ENCODE measurements around the gene BLTP1. TPM values are rescaled to one million over a fixed set of nuclear protein-coding genes. Genes with fewer than 3 reads are reported as not detected.

BLTP1 gene
- total RNA-seq, 4 donors from 2014 or later, result 169 to 178 (median 173) TPM

DNA sequence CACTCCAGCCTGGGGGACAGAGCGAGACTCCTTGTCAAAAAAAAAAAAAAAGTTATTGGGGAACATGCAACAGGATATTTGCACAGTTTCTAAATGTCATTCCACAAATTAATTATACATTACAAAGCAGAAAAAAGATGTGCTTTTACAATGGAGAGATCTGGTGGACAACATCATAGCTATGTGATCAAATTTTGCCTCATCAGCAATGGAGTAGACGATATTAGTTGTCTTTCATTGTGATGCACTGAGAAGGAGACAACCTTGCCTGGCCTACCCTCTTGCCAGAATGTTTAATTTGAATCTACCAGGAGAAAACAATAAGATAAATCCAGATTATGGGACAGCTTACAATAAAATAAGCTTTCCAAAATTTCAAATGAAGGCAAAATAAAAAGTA lies 30.5 kb upstream of the BLTP1 start:
- TF ChIP-seq, protein P1, sequence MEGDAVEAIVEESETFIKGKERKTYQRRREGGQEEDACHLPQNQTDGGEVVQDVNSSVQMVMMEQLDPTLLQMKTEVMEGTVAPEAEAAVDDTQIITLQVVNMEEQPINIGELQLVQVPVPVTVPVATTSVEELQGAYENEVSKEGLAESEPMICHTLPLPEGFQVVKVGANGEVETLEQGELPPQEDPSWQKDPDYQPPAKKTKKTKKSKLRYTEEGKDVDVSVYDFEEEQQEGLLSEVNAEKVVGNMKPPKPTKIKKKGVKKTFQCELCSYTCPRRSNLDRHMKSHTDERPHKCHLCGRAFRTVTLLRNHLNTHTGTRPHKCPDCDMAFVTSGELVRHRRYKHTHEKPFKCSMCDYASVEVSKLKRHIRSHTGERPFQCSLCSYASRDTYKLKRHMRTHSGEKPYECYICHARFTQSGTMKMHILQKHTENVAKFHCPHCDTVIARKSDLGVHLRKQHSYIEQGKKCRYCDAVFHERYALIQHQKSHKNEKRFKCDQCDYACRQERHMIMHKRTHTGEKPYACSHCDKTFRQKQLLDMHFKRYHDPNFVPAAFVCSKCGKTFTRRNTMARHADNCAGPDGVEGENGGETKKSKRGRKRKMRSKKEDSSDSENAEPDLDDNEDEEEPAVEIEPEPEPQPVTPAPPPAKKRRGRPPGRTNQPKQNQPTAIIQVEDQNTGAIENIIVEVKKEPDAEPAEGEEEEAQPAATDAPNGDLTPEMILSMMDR (IDR thresholded peaks at IDR 0.05; ENCODE audit: low read depth), result no peak

- TF ChIP-seq, protein P1 (IDR thresholded peaks at IDR 0.05; ENCODE audit: low read depth), result no peak
These were observed 30.0 kb upstream of the BLTP1 start for GRCh38 chr4:122122083-122122482.

GRCh38 chr4:122129061-122129460 lies 23.1 kb upstream of the BLTP1 start:
- TF ChIP-seq, protein P1 (IDR thresholded peaks at IDR 0.05; ENCODE audit: low read depth), result no peak

- TF ChIP-seq, protein P1 (IDR thresholded peaks at IDR 0.05; ENCODE audit: low read depth), result no peak
These were observed 20.5 kb upstream of the BLTP1 start for GRCh38 chr4:122131562-122132157.

DNA sequence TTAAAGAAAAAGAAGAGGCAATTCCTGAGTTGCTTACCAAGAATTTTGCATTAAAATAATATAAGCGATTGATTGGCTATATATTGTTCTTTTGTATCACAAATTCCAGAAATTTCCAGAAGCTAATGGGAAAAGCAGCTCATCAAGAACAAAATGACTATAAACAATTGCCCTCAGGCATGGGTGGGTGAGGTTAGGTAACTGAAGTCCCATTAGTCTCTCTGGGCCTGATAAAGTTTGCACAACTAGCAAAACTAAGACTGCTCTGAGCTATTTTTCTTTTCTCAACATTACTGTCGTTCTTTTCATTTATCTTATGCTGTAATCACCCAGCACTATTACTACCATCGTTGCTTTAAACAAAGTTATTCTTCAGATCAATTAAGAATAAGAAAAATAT lies 19.2 kb upstream of the BLTP1 start:
- TF ChIP-seq, protein P1 (IDR thresholded peaks at IDR 0.05; ENCODE audit: low read depth), result no peak

DNA sequence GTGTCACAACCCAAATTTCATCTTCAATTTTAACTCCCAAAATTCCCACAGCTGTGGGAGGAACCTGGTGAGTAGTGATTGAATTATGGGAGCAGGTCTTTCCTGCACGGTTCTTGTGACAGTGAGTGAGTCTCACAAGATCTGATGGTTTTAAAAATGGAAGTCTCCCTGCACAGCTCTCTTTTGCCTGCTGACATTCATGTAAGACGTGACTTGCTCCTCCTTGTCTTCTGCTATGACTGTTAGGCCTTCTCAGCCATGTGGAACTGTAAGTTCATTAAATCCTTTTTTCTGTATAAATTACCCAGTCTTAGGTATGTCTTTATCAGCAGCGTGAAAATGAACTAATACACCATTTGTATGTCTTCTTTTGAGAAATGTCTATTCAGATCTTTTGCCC lies 13.0 kb upstream of the BLTP1 start:
- TF ChIP-seq, protein P1 (IDR thresholded peaks at IDR 0.05; ENCODE audit: low read depth), result no peak

- TF ChIP-seq, protein P1 (IDR thresholded peaks at IDR 0.05; ENCODE audit: low read depth), result no peak
These were observed 11.3 kb upstream of the BLTP1 start for GRCh38 chr4:122140834-122141233.

Data from subcutaneous adipose tissue (tissue), 4 donors.